GDM1 (cell line): ENCODE measurements around the gene ETHE1.

Experiments
- DNase-seq: peaks from one replicate; lab custom pipeline; 2025; lab: John Stamatoyannopoulos, UW

Gene ETHE1

DNA sequence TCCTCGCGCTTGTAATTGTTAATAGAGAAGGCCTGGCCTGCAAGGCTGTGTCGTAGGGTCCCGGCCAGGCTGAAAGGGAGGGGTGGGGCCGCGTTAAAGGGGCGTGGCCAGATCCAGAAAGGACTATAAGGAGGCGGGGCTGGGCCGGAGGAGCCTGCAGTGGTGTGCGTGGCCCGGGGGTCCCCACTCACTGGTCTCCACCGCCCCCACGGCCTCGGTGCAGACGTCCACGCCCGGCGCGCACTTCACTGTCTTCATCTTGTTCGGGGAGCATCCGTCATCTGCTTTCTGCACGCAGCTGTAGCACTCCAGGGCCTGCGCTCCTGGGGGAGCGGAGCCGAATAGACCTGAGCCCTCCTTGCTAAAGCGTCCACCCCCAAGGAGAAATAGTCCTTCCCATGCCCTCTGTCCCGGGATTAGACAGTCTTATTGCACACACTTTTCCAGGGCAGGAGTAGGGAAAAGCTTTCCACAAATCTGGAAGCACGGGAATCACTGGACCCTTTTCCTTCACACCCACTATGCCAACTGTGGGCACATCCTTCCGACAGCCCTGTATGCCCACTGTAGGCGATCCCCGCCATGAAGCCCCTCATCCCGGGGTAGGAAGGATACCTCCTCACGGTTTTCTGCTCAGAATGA lies 62.7 kb downstream of the ETHE1 start:
- DNase-seq, result no peak

DNA sequence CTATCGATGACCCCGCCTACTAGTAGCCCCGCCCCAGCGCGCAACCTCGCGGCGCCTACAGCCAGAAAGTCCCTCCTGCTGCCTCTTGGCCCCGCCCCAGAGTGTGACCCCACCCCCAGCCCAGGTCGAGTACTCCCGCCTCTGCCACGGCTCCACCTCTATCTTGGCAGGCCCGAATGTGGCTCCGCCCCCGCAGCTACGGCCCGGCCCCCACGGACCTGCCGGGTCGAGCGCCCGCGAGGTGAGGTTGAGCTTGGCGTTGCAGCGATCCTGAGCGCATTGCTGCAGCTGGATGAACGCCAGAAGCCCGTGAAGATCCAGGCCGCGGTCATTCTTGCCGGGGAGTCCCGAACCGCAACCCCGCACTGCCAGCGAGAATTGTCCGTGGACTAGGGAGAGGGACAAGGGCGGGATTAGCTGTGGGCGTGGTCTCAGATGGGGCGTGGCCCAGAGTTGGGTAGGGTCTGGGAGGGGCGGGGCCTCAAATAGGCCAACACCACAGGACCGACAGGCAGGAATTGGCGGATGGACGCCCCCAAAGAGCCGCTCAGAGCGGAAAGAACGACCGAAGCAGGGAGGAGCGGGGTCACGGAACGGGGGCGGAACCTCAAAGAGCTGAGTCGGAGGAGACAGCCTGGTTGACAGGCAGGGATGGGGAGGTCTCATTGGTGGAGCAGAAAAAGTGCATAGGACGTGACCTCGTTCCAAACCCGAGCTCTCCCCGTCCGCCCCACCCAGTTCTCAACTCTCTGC lies 63.4 kb downstream of the ETHE1 start:
- peak; percentile 92 for DNase-seq

DNA sequence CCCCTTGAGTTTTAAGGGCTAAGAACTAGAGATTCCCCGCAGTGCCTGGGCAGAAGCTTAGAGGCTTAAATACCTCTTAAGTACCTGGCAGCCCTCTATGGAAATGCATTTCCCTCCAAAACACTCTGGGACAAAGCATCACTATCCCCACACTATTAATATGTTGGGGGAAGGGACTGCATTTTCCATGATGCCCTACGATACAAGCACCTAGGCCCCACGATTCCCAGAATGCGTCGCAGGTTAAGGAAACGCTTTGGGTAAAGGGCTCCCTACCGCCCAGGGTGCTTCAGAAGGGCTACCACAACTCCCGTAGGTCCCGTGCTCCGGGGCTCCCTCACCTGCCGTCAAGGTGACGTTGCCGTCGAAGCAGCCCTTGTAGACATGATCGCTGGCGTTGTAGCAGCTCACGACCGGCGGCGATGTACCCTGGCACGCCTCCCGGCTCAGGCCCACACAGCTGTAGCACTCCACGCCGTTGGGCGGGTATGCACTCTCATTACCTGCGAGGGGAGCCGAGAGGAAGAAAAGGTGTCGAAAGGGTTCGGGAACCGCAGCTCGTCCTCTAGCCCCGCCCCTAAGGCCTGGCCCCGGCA lies 64.1 kb downstream of the ETHE1 start:
- no peak for DNase-seq

DNA sequence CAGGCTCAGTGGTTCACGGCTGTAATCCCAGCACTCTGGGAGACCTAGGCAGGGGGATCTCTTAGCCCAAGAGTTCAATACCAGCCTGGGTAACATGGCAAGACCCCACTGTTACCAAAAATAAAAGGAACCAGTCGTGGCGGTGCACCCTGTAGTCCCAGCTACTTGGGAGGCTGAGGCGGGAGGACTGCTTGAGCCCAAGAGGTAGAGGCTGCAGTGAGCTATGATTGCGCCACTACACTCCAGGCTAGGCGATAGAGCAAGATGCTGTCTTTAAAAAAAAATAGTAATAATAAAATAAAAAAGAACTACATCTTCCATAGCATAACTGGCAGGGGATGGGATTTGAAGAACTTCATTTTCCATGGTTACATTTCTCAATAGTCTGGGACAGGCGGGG lies 64.6 kb downstream of the ETHE1 start:
- no peak for DNase-seq

DNA sequence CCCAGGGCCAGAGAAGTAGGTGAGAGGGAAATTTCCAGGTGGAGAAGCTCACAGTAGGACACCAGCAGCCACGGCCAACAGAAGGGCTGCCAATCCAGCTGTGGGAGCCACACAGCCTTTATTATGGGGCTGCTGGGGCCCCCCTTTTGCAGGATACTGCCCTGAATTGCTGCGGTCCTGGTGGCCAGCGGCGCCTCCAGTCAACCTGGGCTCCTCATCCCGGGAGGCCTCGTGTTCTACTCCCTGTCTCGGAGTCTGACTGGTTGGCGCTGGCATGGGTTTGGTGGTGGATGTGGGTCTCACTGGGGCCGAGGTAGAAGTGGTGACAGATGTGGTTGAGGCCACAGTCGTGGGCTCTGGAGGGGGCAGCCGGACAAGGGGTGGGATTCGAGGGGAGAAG lies 65.7 kb downstream of the ETHE1 start:
- DNase-seq, result no peak

DNA sequence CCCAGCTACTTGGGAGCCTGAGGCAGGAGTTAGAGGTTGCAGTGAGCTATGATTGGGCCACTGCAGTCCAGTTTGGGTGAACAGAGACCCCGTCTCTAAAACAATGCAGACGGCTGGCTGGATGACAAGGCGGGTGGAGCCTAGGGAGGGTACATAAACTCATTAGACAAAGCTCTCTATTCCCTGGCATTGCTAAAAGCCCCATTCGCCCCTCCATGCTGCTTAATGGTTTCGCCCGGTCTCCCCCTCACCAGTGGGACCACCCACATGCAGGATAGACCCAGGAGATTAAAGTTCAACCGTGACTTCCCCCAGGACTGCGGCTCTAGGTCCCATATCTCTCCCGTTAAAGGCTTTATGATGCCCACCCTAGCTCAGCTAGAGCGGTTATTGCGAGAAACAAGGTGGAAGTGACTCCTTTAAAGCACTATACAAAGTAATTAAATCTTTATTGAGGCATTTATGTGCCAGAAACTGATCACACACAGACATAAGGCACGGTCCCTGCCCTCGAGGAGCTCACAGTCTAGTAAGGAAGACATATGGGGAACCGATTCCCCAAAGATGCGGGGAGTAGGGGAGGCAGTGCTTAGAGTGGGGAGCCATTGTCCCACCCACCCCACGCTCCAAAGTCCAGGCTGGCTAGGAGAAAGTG lies 66.5 kb downstream of the ETHE1 start:
- DNase-seq, result no peak

DNA sequence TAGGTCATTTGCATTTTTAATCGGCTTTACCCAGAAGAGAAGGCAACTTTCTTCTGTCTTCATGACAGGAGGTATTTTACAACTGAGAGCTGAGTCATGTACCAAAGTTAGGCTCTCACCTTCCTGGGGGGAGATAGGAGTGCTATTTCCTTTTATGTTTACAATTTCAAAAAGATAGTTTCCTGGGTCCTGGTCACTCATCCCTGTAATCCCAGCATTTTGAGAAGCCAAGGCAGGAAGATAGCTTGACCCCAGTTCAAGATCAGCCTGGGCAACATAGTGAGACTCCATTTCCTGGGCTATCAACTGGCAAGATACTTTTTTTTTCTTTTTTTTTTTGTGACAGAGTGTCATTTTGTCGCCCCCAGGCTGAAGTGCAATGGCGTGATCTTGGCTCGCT lies 69.2 kb downstream of the ETHE1 start:
- DNase-seq, result no peak
